Activated CD4-positive, alpha-beta memory T cell treated with anti-CD3 and anti-CD28 coated beads, Interleukin-2, amount 10 ng/mL, durations not matched to agents 7 days and 5 days (primary cell): ENCODE measurements around the gene FPGS. TPM values are rescaled to one million over a fixed set of nuclear protein-coding genes. Genes with fewer than 3 reads are reported as not detected.

ENCODE experiments used
- CTCF ChIA-PET: fragments of 350-600 bp; sonication (Branson Sonifier 250); formaldehyde crosslinking; loops from one replicate; lab custom pipeline; 2021; ENCODE audit warnings: antibody characterized with exemption, inconsistent platforms; lab: Charles Lee
- POLR2A ChIA-PET: fragments of 350-600 bp; sonication (Branson Sonifier 250); formaldehyde crosslinking; loops from one replicate; lab custom pipeline; 2021; ENCODE audit warnings: antibody characterized with exemption; lab: Charles Lee
- DNase-seq: peaks from one replicate; pipeline ENCODE4 v3.0.0-alpha.2; 2020
- H3K27ac Mint-ChIP-seq: one replicate; pipeline ENCODE4 v1.8.0; 2021; ENCODE audit warnings: mild to moderate bottlenecking, mixed read lengths
- H3K27me3 Mint-ChIP-seq: one replicate; pipeline ENCODE4 v1.8.0; 2021; ENCODE audit warnings: mixed read lengths
- H3K36me3 Mint-ChIP-seq: one replicate; pipeline ENCODE4 v1.8.0; 2021; ENCODE audit warnings: low read depth, mixed read lengths
- H3K4me1 Mint-ChIP-seq: one replicate; pipeline ENCODE4 v1.8.0; 2021; ENCODE audit warnings: mixed read lengths
- H3K4me3 Mint-ChIP-seq: one replicate; pipeline ENCODE4 v1.8.0; 2021; ENCODE audit warnings: mild to moderate bottlenecking, mixed read lengths
- H3K9me3 Mint-ChIP-seq: one replicate; pipeline ENCODE4 v1.8.0; 2021; ENCODE audit warnings: mixed read lengths
- total RNA-seq, 2 experiments: library from RNA; stranded (reverse); gene quantifications; one replicate each; pipeline ENCODE4 v1.2.3, GENCODE V29; 2021

The FPGS gene
- total RNA-seq, 2 experiments from 2014 or later, result 65.6 to 65.8 TPM

- peaks cover 59% of the 10 kb centered on the region for H3K36me3 Mint-ChIP-seq
- ChIA-PET CTCF (interaction anchor here (1.0 to 1.8 kb wide), 7 partner anchors 9 to 325 kb away, joined by 3 to 9 read pairs (median 4); partner anchors contain the start of gene TOR2A), POLR2A (interaction anchor here (0.6 to 1.7 kb wide), 12 partner anchors 10 to 390 kb away, joined by 3 to 5 read pairs (median 4); partner anchors contain the start of genes FPGS, SH2D3C, ST6GALNAC4 and TOR2A)
- no peaks in the 10 kb centered on the region for H3K27me3 Mint-ChIP-seq
- no peaks in the 10 kb centered on the region for H3K9me3 Mint-ChIP-seq
- peak overlapping the region; percentile 16 for H3K27ac Mint-ChIP-seq
- H3K4me1 Mint-ChIP-seq, result peaks cover 52% of the 10 kb centered on the region
- no peak overlapping the region for H3K4me3 Mint-ChIP-seq
- no peak for DNase-seq
Observed at GRCh38 chr9:127792417-127793031, 10.2 kb upstream of the FPGS start.

GRCh38 chr9:127793093-127793708, 9.5 kb upstream of the FPGS start:
- Mint-ChIP-seq H3K4me3 (no peak overlapping the region), H3K27me3 (no peaks in the 10 kb centered on the region), H3K36me3 (peaks cover 52% of the 10 kb centered on the region), H3K4me1 (peaks cover 50% of the 10 kb centered on the region), H3K27ac (peak overlapping the region; percentile 50), H3K9me3 (no peaks in the 10 kb centered on the region)
- ChIA-PET CTCF (interaction anchor here (1.0 to 1.8 kb wide), 6 partner anchors 10 to 128 kb away, joined by 3 to 9 read pairs (median 5); partner anchors contain the start of gene TOR2A), POLR2A (interaction anchor here (0.8 to 1.7 kb wide), 11 partner anchors 9 to 128 kb away, joined by 3 to 5 read pairs (median 4); partner anchors contain the start of genes FPGS, SH2D3C, ST6GALNAC4 and TOR2A)
- no peak for DNase-seq

GRCh38 chr9:127794001-127794791, 8.5 kb upstream of the FPGS start:
- Mint-ChIP-seq H3K27me3 (no peaks in the 10 kb centered on the region), H3K4me1 (peaks cover 40% of the 10 kb centered on the region), H3K27ac (no peak overlapping the region), H3K9me3 (no peaks in the 10 kb centered on the region), H3K36me3 (peaks cover 42% of the 10 kb centered on the region), H3K4me3 (no peak overlapping the region)
- ChIA-PET CTCF (interaction anchor here (1.3 to 1.7 kb wide), 2 partner anchors 59 kb away, joined by 3 to 6 read pairs; partner anchors contain the start of gene TOR2A), POLR2A (interaction anchor here (1.3 to 4.9 kb wide), 2 partner anchors 7 to 14 kb away, joined by 3 to 44 read pairs; partner anchors contain the start of gene CDK9)
- no peak for DNase-seq

GRCh38 chr9:127796225-127796813, 6.4 kb upstream of the FPGS start:
- Mint-ChIP-seq H3K27me3 (no peaks in the 10 kb centered on the region), H3K36me3 (peaks cover 23% of the 10 kb centered on the region), H3K9me3 (no peaks in the 10 kb centered on the region), H3K27ac (peak overlapping the region; percentile 68), H3K4me3 (peak overlapping the region; percentile 35), H3K4me1 (peaks cover 32% of the 10 kb centered on the region)
- ChIA-PET CTCF (interaction anchor here (0.6 to 0.9 kb wide), 2 partner anchors 9 to 264 kb away, joined by 3 to 5 read pairs; no protein-coding TSS in a partner anchor), POLR2A (interaction anchor here (0.6 to 4.9 kb wide), 3 partner anchors 9 to 66 kb away, joined by 3 to 44 read pairs (median 3); partner anchors contain the start of gene CDK9)
- DNase-seq, result no peak

GRCh38 chr9:127796852-127797370, 5.8 kb upstream of the FPGS start:
- Mint-ChIP-seq H3K27me3 (no peaks in the 10 kb centered on the region), H3K36me3 (peaks cover 20% of the 10 kb centered on the region), H3K27ac (peak overlapping the region; percentile 68), H3K9me3 (no peaks in the 10 kb centered on the region), H3K4me3 (peak overlapping the region; percentile 35), H3K4me1 (peaks cover 34% of the 10 kb centered on the region)
- ChIA-PET POLR2A (interaction anchor here (0.6 to 4.9 kb wide), 2 partner anchors 10 to 14 kb away, joined by 3 to 44 read pairs; partner anchors contain the start of gene CDK9), CTCF (interaction anchor here (0.6 to 1.3 kb wide), 4 partner anchors 8 to 264 kb away, joined by 3 to 5 read pairs (median 4); no protein-coding TSS in a partner anchor)
- DNase-seq, result no peak

GRCh38 chr9:127801955-127802575, 617 bp upstream of the FPGS start:
- H3K4me1 Mint-ChIP-seq, result peaks cover 39% of the 10 kb centered on the region
- H3K36me3 Mint-ChIP-seq, result peaks cover 9% of the 10 kb centered on the region
- ChIA-PET CTCF (interaction anchor here (1.1 to 2.1 kb wide), 3 partner anchors 67 to 119 kb away, joined by 4 to 10 read pairs (median 4); partner anchors contain the start of gene TOR2A), POLR2A (interaction anchor here (0.7 to 2.8 kb wide), 9 partner anchors 9 to 115 kb away, joined by 3 to 16 read pairs (median 4); partner anchors contain the start of genes CDK9, ENG, ST6GALNAC4 and TOR2A)
- peak overlapping the region; percentile 93 for H3K4me3 Mint-ChIP-seq
- no peaks in the 10 kb centered on the region for H3K9me3 Mint-ChIP-seq
- DNase-seq, result no peak
- H3K27ac Mint-ChIP-seq, result peak overlapping the region; percentile 92
- H3K27me3 Mint-ChIP-seq, result no peaks in the 10 kb centered on the region

GRCh38 chr9:127803507-127804352, 1.0 kb downstream of the FPGS start:
- Mint-ChIP-seq H3K4me1 (peaks cover 31% of the 10 kb centered on the region), H3K9me3 (no peaks in the 10 kb centered on the region), H3K36me3 (peaks cover 15% of the 10 kb centered on the region), H3K4me3 (peak overlapping the region; percentile 93), H3K27me3 (no peaks in the 10 kb centered on the region), H3K27ac (peak overlapping the region; percentile 92)
- peak; percentile 35 for DNase-seq
- CTCF ChIA-PET, result interaction anchor here (4.1 kb wide), 1 partner anchor 66 kb away, joined by 17 read pairs; no protein-coding TSS in a partner anchor
- POLR2A ChIA-PET, result interaction anchor here (1.0 to 2.8 kb wide), 5 partner anchors 11 to 127 kb away, joined by 3 to 16 read pairs (median 3); partner anchors contain the start of genes CDK9 and PIP5KL1

GRCh38 chr9:127805620-127806019, 2.9 kb downstream of the FPGS start:
- POLR2A ChIA-PET, result no interaction called here
- H3K36me3 Mint-ChIP-seq, result peaks cover 26% of the 10 kb centered on the region

GRCh38 chr9:127806871-127807270, 4.2 kb downstream of the FPGS start:
- no peak for DNase-seq
- peaks cover 28% of the 10 kb centered on the region for H3K36me3 Mint-ChIP-seq
- H3K4me3 Mint-ChIP-seq, result no peak overlapping the region
- no peak overlapping the region for H3K27ac Mint-ChIP-seq
- ChIA-PET POLR2A (no interaction called here), CTCF (interaction anchor here (1.1 to 4.1 kb wide), 3 partner anchors 21 to 72 kb away, joined by 3 to 17 read pairs (median 4); partner anchors contain the start of gene CDK9)
- peaks cover 26% of the 10 kb centered on the region for H3K4me1 Mint-ChIP-seq
- H3K9me3 Mint-ChIP-seq, result no peaks in the 10 kb centered on the region
- no peaks in the 10 kb centered on the region for H3K27me3 Mint-ChIP-seq

More at GRCh38 chr9:127805620-127806019, 2.9 kb downstream of the FPGS start:
- no peak overlapping the region for H3K4me3 Mint-ChIP-seq
- CTCF ChIA-PET, result interaction anchor here (0.7 to 4.1 kb wide), 7 partner anchors 13 to 134 kb away, joined by 3 to 17 read pairs (median 3); no protein-coding TSS in a partner anchor
- H3K27ac Mint-ChIP-seq, result no peak overlapping the region
- peaks cover 31% of the 10 kb centered on the region for H3K4me1 Mint-ChIP-seq
- H3K27me3 Mint-ChIP-seq, result no peaks in the 10 kb centered on the region
- H3K9me3 Mint-ChIP-seq, result no peaks in the 10 kb centered on the region
- DNase-seq, result peak; percentile 51

- no peak overlapping the region for H3K4me3 Mint-ChIP-seq
- H3K36me3 Mint-ChIP-seq, result peaks cover 28% of the 10 kb centered on the region
- H3K9me3 Mint-ChIP-seq, result no peaks in the 10 kb centered on the region
- ChIA-PET CTCF (interaction anchor here (0.7 to 0.8 kb wide), 2 partner anchors 47 to 74 kb away, joined by 3 read pairs; partner anchors contain the start of gene TOR2A), POLR2A (no interaction called here)
- H3K4me1 Mint-ChIP-seq, result peaks cover 17% of the 10 kb centered on the region
- H3K27ac Mint-ChIP-seq, result no peak overlapping the region
- DNase-seq, result no peak
- H3K27me3 Mint-ChIP-seq, result no peaks in the 10 kb centered on the region
Observed at GRCh38 chr9:127808347-127809001, 5.8 kb downstream of the FPGS start.
